Parathyroid adenoma (tissue), 2 donors: ENCODE measurements around the gene LAMA4.

Experiments used
- H2AFZ ChIP-seq: fragments of 300-600 bp; sonication (generic); one replicate; pipeline ENCODE4 v1.7.0; 2017; ENCODE audit warnings: antibody characterized with exemption, mild to moderate bottlenecking
- H3K27ac ChIP-seq: fragments of 300-600 bp; sonication (generic); one replicate; pipeline ENCODE4 v1.7.0; 2017
- H3K27me3 ChIP-seq: fragments of 300-600 bp; sonication (generic); one replicate; pipeline ENCODE4 v1.7.0; 2017; ENCODE audit warnings: low read length; ENCODE audit not compliant: control insufficient read depth, insufficient read depth
- H3K36me3 ChIP-seq: fragments of 300-600 bp; sonication (generic); one replicate; pipeline ENCODE4 v1.7.0; 2017; ENCODE audit warnings: low read length; ENCODE audit not compliant: control insufficient read depth, insufficient read depth
- H3K4me1 ChIP-seq: fragments of 300-600 bp; sonication (generic); one replicate; pipeline ENCODE4 v1.7.0; 2017; ENCODE audit warnings: control low read depth
- H3K4me2 ChIP-seq: fragments of 300-600 bp; sonication (generic); one replicate; pipeline ENCODE4 v1.7.0; 2017; ENCODE audit warnings: low read length
- H3K4me3 ChIP-seq: fragments of 300-600 bp; sonication (generic); one replicate; pipeline ENCODE4 v1.7.0; 2017; ENCODE audit warnings: low read depth, low read length
- H3K79me2 ChIP-seq: fragments of 300-600 bp; sonication (generic); one replicate; pipeline ENCODE4 v1.7.0; 2017; ENCODE audit warnings: control low read depth
- H3K9ac ChIP-seq: fragments of 300-600 bp; sonication (generic); one replicate; pipeline ENCODE4 v1.7.0; 2017; ENCODE audit warnings: mild to moderate bottlenecking
- H3K9me3 ChIP-seq: fragments of 300-600 bp; sonication (generic); one replicate; pipeline ENCODE4 v1.7.0; 2017; ENCODE audit warnings: low read length; ENCODE audit not compliant: control insufficient read depth
- TF ChIP-seq, protein P1 (sequence below): fragments of 300-600 bp; sonication (generic); IDR thresholded peaks from one replicate; pipeline ENCODE4 v1.7.0; 2017; ENCODE audit warnings: antibody characterized with exemption, mild to moderate bottlenecking
- donor health status: primary hyperparathyroidism.

The LAMA4 gene

DNA sequence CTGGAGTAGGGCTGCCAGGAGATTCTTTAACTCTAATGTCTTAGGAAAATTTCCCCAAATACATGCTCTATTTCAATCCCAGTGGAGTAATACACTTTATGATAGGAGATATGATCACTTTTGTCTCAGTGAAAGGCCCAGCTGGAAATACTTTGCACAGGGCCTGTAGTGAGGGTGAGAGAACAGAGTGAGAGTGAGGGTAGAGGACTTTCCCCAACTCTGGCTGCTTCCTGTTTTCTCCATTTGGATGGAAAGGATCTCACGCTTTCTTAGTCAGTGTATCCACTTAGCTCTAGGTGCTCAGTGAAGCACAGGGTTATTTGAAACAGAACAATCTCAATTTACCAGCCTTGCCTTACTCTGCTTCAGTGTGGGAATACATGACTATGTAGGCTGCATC lies 130.4 kb downstream of the LAMA4 start:
- no peak overlapping the region for H3K4me2 ChIP-seq
- no peaks in the 10 kb centered on the region for H3K4me1 ChIP-seq
- H3K9me3 ChIP-seq = no peaks in the 10 kb centered on the region
- no peak overlapping the region for H3K4me3 ChIP-seq
- no peak overlapping the region for H2AFZ ChIP-seq
- no peaks in the 10 kb centered on the region for H3K36me3 ChIP-seq
- no peaks in the 10 kb centered on the region for H3K27me3 ChIP-seq
- TF ChIP-seq, protein P1, sequence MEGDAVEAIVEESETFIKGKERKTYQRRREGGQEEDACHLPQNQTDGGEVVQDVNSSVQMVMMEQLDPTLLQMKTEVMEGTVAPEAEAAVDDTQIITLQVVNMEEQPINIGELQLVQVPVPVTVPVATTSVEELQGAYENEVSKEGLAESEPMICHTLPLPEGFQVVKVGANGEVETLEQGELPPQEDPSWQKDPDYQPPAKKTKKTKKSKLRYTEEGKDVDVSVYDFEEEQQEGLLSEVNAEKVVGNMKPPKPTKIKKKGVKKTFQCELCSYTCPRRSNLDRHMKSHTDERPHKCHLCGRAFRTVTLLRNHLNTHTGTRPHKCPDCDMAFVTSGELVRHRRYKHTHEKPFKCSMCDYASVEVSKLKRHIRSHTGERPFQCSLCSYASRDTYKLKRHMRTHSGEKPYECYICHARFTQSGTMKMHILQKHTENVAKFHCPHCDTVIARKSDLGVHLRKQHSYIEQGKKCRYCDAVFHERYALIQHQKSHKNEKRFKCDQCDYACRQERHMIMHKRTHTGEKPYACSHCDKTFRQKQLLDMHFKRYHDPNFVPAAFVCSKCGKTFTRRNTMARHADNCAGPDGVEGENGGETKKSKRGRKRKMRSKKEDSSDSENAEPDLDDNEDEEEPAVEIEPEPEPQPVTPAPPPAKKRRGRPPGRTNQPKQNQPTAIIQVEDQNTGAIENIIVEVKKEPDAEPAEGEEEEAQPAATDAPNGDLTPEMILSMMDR = no peak
- no peaks in the 10 kb centered on the region for H3K79me2 ChIP-seq
- no peak overlapping the region for H3K9ac ChIP-seq
- no peak overlapping the region for H3K27ac ChIP-seq

DNA sequence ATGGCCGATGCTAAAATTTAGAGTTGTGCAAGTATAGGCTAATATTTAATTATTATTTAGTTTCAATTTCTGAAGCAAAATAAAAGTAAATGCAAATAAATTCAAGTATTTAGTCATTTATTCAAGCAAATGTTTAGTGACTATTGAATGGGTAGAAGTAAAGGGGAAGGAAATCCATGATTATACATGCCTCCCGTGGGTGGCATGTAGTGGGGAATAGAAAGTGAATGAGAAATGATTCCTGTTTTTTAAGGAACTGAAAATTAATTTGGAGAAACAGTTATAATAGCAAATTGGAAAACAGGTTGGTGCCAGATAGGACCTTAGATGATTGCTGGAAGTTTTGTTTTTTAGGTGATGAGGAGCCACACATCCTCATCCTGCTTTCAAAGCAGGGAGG lies 131.6 kb downstream of the LAMA4 start:
- Histone ChIP-seq H3K4me1 (no peaks in the 10 kb centered on the region), H3K9me3 (no peaks in the 10 kb centered on the region), H3K4me2 (no peak overlapping the region), H3K27me3 (no peaks in the 10 kb centered on the region), H3K4me3 (no peak overlapping the region), H3K27ac (no peak overlapping the region), H3K79me2 (no peaks in the 10 kb centered on the region), H2AFZ (no peak overlapping the region), H3K36me3 (no peaks in the 10 kb centered on the region), H3K9ac (no peak overlapping the region)
- TF ChIP-seq, protein P1 = no peak

DNA sequence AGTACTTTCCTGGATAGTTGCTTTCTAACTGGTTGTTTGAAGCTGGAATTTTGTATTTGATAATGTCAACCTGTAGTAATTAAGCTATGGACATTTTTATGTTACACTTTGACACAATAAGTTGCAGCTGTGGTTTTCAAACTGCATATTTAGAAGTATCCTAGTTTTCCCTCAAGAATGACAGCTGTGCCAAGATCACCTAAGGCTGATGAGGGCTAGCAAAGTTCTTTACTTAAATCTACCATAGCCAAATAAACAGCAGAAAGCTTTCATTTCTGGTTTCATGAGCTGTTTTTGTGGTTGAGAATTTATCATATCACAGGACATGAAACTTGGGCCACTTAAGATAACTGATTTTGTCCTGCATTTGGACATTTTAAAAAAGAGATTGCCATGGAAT lies 136.3 kb downstream of the LAMA4 start:
- H3K9me3 ChIP-seq = no peaks in the 10 kb centered on the region
- H3K36me3 ChIP-seq = no peaks in the 10 kb centered on the region
- no peak overlapping the region for H3K27ac ChIP-seq

DNA sequence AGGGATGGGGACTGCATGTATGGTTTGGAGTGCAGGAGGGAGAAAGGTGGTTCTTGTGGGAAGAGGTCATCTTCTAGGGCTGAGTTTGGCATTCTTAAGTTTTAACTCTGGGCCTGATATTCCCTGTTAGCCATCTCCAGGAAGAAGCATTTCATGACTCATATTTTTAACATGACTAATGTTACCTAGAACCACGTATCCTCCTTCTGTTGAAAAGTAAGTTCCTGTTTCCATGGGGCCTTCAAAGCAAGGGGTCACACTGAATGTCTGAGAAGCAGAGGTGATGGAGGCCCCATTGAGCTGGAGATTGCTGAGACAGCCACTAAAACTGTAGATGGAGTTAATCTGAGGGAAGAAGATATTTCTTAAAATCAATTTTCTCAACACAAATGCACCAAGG lies 136.8 kb downstream of the LAMA4 start:
- Histone ChIP-seq H2AFZ (no peak overlapping the region), H3K9ac (no peak overlapping the region), H3K27me3 (no peaks in the 10 kb centered on the region), H3K79me2 (no peaks in the 10 kb centered on the region), H3K36me3 (no peaks in the 10 kb centered on the region), H3K4me2 (no peak overlapping the region), H3K9me3 (no peaks in the 10 kb centered on the region), H3K27ac (no peak overlapping the region), H3K4me3 (no peak overlapping the region), H3K4me1 (no peaks in the 10 kb centered on the region)
- TF ChIP-seq, protein P1 = no peak

More for the DNA sequence above, 136.3 kb downstream of the LAMA4 start:
- no peak overlapping the region for H3K4me2 ChIP-seq
- no peak overlapping the region for H2AFZ ChIP-seq
- H3K27me3 ChIP-seq = no peaks in the 10 kb centered on the region
- no peak overlapping the region for H3K4me3 ChIP-seq
- TF ChIP-seq, protein P1 = no peak
- H3K4me1 ChIP-seq = no peaks in the 10 kb centered on the region
- no peak overlapping the region for H3K9ac ChIP-seq
- H3K79me2 ChIP-seq = no peaks in the 10 kb centered on the region

DNA sequence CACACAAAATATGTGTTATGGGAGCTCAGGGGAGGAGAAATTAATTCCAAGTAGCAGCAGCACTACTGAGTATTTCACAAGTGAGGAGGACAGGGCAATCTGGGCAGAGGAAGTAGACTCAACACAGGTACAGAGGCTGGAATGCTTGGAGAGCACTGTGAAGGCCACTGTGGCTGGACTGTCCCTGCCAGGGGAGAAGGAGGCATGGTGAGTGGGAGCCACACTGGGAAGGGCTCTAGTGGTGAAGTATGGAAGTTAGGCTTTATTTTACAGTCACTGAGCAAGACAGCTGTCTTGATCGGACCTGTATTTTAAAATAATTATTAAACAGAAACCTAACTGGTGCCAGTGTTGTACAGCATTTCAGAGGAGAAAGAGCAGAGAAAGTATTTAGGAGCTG lies 138.1 kb downstream of the LAMA4 start:
- no peaks in the 10 kb centered on the region for H3K9me3 ChIP-seq
- H3K4me1 ChIP-seq = no peaks in the 10 kb centered on the region
- H3K27ac ChIP-seq = no peak overlapping the region
- no peak overlapping the region for H2AFZ ChIP-seq
- TF ChIP-seq, protein P1 = no peak
- no peak overlapping the region for H3K4me3 ChIP-seq
- H3K9ac ChIP-seq = no peak overlapping the region
- H3K79me2 ChIP-seq = no peaks in the 10 kb centered on the region
- no peak overlapping the region for H3K4me2 ChIP-seq
- no peaks in the 10 kb centered on the region for H3K27me3 ChIP-seq
- no peaks in the 10 kb centered on the region for H3K36me3 ChIP-seq
